ENCODE data around the gene SLC7A4.

The SLC7A4 gene

DNA sequence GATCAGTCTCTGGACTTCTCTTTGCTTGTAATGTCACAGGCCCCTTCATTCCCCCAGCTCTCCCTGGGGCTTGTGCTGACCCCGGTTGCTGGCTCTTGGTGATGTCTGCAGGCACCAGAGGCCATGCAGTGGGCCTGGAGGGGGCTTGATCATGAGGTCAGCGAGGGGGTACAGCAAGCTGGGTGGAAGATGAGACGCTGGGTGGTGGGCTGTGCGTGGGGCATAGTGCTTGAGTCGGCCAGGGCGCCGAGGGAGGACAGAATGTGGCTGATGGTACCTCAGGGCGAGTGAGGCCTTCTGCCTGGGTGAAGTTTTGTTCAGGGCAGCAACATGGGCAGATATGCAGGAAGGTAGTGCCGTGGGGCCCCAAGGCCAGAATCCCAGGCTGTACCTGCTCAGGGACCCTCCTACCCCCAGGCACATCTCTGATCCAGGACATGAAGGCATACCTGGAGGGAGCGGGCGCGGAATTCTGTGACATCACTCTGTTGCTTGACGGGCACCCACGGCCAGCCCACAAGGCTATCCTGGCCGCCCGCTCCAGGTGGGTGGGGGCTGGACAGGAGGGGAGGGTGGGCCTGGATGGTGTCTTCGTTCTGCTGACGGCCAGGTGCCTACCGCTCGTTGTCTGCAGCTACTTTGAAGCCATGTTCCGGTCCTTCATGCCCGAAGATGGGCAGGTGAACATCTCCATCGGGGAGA, 36.9 kb downstream of the SLC7A4 start:
- no peak for DNase-seq

- no peak for DNase-seq
These were observed 37.5 kb downstream of the SLC7A4 start for GRCh38 chr22:20994902-20995241.

- DNase-seq: no peak
These were observed 38.0 kb downstream of the SLC7A4 start for GRCh38 chr22:20994128-20994901.

- no peak for DNase-seq
These were observed 38.8 kb downstream of the SLC7A4 start for GRCh38 chr22:20993304-20994127.

- DNase-seq: no peak
These were observed 39.7 kb downstream of the SLC7A4 start for GRCh38 chr22:20992456-20993303.

GRCh38 chr22:20992056-20992442, 40.3 kb downstream of the SLC7A4 start:
- no peak for DNase-seq

GRCh38 chr22:20991252-20992055, 40.9 kb downstream of the SLC7A4 start:
- no peak for DNase-seq

DNA sequence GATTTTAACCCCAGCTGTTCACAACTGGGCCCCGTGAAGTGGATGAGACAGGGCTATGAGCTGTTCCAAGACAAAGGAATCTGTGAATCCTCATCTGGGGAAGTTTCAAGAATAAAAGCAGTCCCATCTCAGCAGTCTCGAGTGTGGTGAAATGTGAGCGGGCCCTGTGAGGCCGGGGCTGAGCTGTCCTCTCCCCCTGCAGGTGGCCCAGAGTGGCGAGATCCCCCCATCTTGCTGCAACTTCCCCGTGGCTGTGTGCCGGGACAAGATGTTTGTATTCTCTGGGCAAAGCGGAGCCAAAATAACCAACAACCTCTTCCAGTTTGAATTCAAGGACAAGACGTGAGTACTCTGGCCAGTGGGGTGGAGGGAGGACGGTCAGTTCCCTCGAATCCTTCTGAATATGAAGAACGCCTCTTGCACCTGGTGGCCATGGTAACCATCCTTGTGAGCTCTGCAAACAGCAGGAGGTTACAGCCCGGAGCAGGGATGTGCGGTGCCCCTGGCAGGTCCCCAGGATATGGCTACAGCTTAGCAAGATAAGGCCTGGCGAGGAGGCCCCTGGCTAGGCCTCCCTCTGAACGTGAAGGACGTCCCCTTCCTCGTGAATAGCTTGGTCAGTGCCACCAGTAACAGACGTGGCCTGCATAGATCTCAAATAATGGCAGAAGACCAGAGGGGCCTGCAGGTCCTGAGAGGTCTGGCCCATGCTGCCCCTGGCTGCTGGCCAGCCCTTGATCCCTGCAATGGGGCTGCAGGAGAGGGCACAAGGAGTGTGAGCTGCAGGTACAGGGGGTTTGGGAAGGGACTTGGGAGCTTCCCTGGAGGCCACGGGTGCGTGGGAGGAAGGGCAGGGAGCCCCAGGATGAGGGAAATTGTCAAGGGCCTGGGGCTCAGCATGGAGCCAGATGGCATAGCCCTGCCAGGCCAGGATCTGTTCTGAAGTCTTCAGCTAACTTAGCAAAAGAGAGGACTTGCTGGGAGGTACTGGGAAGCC, 41.9 kb downstream of the SLC7A4 start:
- DNase-seq: no peak

- no peak for DNase-seq
These were observed 42.8 kb downstream of the SLC7A4 start for GRCh38 chr22:20989323-20990138.

- no peak for DNase-seq
These were observed 43.6 kb downstream of the SLC7A4 start for GRCh38 chr22:20988573-20989322.

GRCh38 chr22:20987375-20987774, 45.0 kb downstream of the SLC7A4 start:
- no peak for DNase-seq

- DNase-seq: no peak
These were observed 46.0 kb downstream of the SLC7A4 start for GRCh38 chr22:20986365-20986764.

GRCh38 chr22:20985720-20986119, 46.6 kb downstream of the SLC7A4 start:
- DNase-seq: no peak

DNA sequence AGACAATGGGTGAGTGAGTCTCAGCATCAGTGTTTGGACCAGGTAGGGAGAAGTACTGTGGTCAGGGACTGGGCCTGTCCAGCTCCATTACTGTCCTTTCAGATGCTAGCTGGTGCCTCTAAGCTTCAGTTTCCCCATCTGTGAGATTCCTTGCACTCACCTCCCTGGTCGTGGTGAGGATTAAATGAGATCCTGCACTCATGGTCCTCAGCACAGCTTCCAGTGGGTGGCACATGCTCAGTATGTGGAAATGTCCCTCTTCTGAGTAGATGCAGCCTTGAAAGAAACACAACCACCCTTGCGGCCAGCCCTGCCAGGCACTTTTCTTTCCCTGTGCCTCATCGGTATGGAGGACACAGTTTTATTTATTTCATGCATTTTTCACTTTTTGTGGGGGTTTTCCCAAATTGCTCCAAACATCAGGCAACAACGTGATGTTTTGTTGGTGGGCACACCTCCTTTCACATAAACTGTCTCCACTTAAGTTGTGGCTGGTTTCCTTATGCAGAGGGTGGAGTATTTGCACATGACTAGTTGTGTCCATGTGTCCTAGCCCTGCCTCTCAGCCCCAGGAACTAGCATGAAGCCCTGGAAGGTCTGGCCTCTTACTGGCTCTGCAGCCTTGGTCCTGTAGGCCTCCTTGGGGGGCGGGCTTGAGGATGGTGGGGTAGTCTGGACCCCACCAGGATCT, 49.1 kb downstream of the SLC7A4 start:
- no peak for DNase-seq

DNA sequence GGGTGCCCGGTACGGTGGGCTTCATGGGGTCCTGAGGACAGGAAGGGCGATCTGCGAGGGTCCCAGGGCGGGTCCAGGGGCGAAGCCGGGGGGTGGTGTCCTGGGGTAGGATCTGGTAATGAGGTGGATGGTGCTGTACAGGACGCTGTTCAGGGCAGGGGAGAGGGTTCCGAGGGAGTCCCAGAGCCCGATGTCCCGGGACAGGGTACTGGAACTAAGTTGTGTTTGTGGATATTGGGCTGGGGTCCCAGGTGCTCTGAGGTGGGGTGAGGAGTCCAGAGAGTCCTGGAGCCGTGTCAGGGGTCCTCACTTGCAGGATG, 49.8 kb downstream of the SLC7A4 start:
- no peak for DNase-seq

- peak; percentile 68 for DNase-seq
These were observed 50.4 kb downstream of the SLC7A4 start, which contains the start of gene LZTR1 for GRCh38 chr22:20981787-20982562. TSS of gene LZTR1 (plus strand) at chr22:20982297. CDS start at chr22:20982372, 75 bp downstream.

DNA sequence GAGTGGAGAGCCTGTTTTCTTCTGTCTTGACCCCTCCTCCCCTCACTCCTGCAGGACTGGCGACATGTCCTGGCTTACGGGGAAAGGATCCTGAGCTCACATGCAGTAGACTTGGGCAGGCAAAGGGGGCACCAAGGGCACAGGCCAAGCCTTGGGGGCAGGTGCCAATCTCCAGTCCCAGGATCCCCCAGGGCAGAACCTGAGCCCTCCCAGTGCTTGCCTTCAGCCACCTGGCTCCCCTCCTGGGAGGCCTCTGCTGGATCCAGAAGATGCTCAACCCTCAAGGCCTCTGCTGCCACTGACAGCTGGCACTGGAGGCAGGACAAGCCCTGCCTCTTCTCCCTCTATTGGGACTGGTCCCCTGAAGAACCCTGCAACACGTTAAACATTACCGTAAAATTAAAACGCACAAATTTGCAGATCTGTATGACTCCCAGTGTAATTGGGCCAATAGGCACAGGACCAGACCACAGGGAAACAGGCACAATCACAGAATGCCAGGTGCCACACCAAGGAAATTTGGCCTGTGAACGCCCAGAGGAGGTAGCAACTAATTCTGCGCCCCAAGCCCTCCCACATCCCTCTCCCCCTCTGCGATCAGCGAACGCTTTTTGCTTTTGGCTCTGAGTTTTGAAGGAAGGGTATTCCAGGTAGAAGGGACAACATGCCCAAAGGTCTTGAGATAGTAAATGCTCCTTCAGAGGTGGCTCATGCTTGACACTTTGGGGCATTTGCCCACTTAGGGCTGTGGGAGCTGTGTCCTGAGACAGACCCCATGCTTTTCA, 51.2 kb downstream of the SLC7A4 start:
- no peak for DNase-seq
